ENCODE results near the gene OR2V1.
"Not testable (repeated sequence)": the region's sequence is repeated elsewhere in the genome, so short reads cannot be mapped to it uniquely, and the experiment has no call there.

Gene OR2V1

GRCh38 chr5:181108578-181109165, 22.3 kb downstream of the OR2V1 start:
- DNase-seq (ENCODE audit: low read depth, low spot score): no peak
- no peak overlapping the region for H3K27ac ChIP-seq

- no peak overlapping the region for H3K27ac ChIP-seq
- DNase-seq (ENCODE audit: low read depth, low spot score): no peak
Observed at GRCh38 chr5:181107699-181108098, 23.3 kb downstream of the OR2V1 start.

- H3K27ac ChIP-seq: no peak overlapping the region
- DNase-seq (ENCODE audit: low read depth, low spot score): no peak
Observed at GRCh38 chr5:181105391-181106025, 25.5 kb downstream of the OR2V1 start.

GRCh38 chr5:181104606-181105390, 26.2 kb downstream of the OR2V1 start:
- not testable (repeated sequence) for DNase-seq (ENCODE audit: low read depth, low spot score); H3K27ac ChIP-seq

- DNase-seq (ENCODE audit: low read depth, low spot score): not testable (repeated sequence)
Observed at GRCh38 chr5:181104259-181104568, 26.8 kb downstream of the OR2V1 start.

GRCh38 chr5:181101930-181102674, 28.9 kb downstream of the OR2V1 start:
- DNase-seq (ENCODE audit: low read depth, low spot score); H3K27ac ChIP-seq: not testable (repeated sequence)

More at GRCh38 chr5:181104259-181104568, 26.8 kb downstream of the OR2V1 start:
- H3K27ac ChIP-seq: not testable (repeated sequence)

- not testable (repeated sequence) for H3K27ac ChIP-seq; DNase-seq (ENCODE audit: low read depth, low spot score)
Observed at GRCh38 chr5:181101030-181101641, 29.8 kb downstream of the OR2V1 start.

GRCh38 chr5:181100121-181100875, 30.7 kb downstream of the OR2V1 start:
- DNase-seq (ENCODE audit: low read depth, low spot score): no peak

GRCh38 chr5:181099602-181100086, 31.3 kb downstream of the OR2V1 start:
- DNase-seq (ENCODE audit: low read depth, low spot score): no peak
- no peak overlapping the region for H3K27ac ChIP-seq

More at GRCh38 chr5:181100121-181100875, 30.7 kb downstream of the OR2V1 start:
- H3K27ac ChIP-seq: no peak overlapping the region

GRCh38 chr5:181098762-181099601, 32.0 kb downstream of the OR2V1 start:
- H3K27ac ChIP-seq: no peak overlapping the region
- no peak for DNase-seq (ENCODE audit: low read depth, low spot score)

GRCh38 chr5:181097759-181098491, 33.0 kb downstream of the OR2V1 start:
- not testable (repeated sequence) for H3K27ac ChIP-seq; DNase-seq (ENCODE audit: low read depth, low spot score)

GRCh38 chr5:181097383-181097753, 33.6 kb downstream of the OR2V1 start:
- DNase-seq (ENCODE audit: low read depth, low spot score); H3K27ac ChIP-seq: not testable (repeated sequence)

GRCh38 chr5:181096721-181097382, 34.1 kb downstream of the OR2V1 start:
- H3K27ac ChIP-seq; DNase-seq (ENCODE audit: low read depth, low spot score): not testable (repeated sequence)

GRCh38 chr5:181095162-181095561, 35.8 kb downstream of the OR2V1 start:
- not testable (repeated sequence) for H3K27ac ChIP-seq; DNase-seq (ENCODE audit: low read depth, low spot score)

GRCh38 chr5:181092428-181092827, 38.5 kb downstream of the OR2V1 start:
- no peak overlapping the region for H3K27ac ChIP-seq
- DNase-seq (ENCODE audit: low read depth, low spot score): no peak

GRCh38 chr5:181088289-181088688, 42.7 kb downstream of the OR2V1 start:
- no peak for DNase-seq (ENCODE audit: low read depth, low spot score)
- H3K27ac ChIP-seq: no peak overlapping the region

- DNase-seq (ENCODE audit: low read depth, low spot score): no peak
- no peak overlapping the region for H3K27ac ChIP-seq
Observed at GRCh38 chr5:181087309-181087708, 43.7 kb downstream of the OR2V1 start.

- no peak overlapping the region for H3K27ac ChIP-seq
- no peak for DNase-seq (ENCODE audit: low read depth, low spot score)
Observed at GRCh38 chr5:181086884-181087205, 44.1 kb downstream of the OR2V1 start.
